ENCODE data around the gene NEXMIF. TPM values are rescaled to one million over a fixed set of nuclear protein-coding genes. Genes with fewer than 3 reads are reported as not detected.
"Not testable (repeated sequence)": the region's sequence is repeated elsewhere in the genome, so short reads cannot be mapped to it uniquely, and the experiment has no call there.

Gene NEXMIF
- 1 to 10 TPM in 1 of 4 donors, under 1 TPM in 3; 0.32 to 1.0 (median 0.65) TPM for total RNA-seq

GRCh38 chrX:74925225-74926088, at the start of gene NEXMIF:
TSS of gene NEXMIF (minus strand) at chrX:74925452.
- TF ChIP-seq CTCF (IDR thresholded peaks at IDR 0.05), result no peak
- DNase-seq (ENCODE audit: low spot score) (no peak), ATAC-seq (ENCODE audit: low FRiP score) (peak; percentile 25)

GRCh38 chrX:74961962-74962361, 36.7 kb upstream of the NEXMIF start:
- not testable (repeated sequence) for DNase-seq (ENCODE audit: low spot score); ATAC-seq (ENCODE audit: low FRiP score)

GRCh38 chrX:74949717-74950116, 24.5 kb upstream of the NEXMIF start:
- ATAC-seq (ENCODE audit: low FRiP score) (no peak), DNase-seq (ENCODE audit: low spot score) (no peak)
- TF ChIP-seq CTCF (IDR thresholded peaks at IDR 0.05), result no peak

GRCh38 chrX:74940414-74940813, 15.2 kb upstream of the NEXMIF start:
- no peak for TF ChIP-seq CTCF (IDR thresholded peaks at IDR 0.05)
- DNase-seq (ENCODE audit: low spot score) (no peak), ATAC-seq (ENCODE audit: low FRiP score) (no peak)

GRCh38 chrX:74931214-74931613, 6.0 kb upstream of the NEXMIF start:
- DNase-seq (ENCODE audit: low spot score) (no peak), ATAC-seq (ENCODE audit: low FRiP score) (no peak)
- no peak for TF ChIP-seq CTCF (IDR thresholded peaks at IDR 0.05)

- TF ChIP-seq CTCF (IDR thresholded peaks at IDR 0.05), result no peak
- no peak for DNase-seq (ENCODE audit: low spot score)
- ATAC-seq (ENCODE audit: low FRiP score), result peak; percentile 81
Observed at GRCh38 chrX:74924449-74925224, 615 bp downstream of the NEXMIF start.

GRCh38 chrX:74923942-74924448, 1.3 kb downstream of the NEXMIF start:
- no peak for ATAC-seq (ENCODE audit: low FRiP score)
- TF ChIP-seq CTCF (IDR thresholded peaks at IDR 0.05), result no peak
- DNase-seq (ENCODE audit: low spot score), result no peak

All from omental fat pad (tissue), 4 donors.